HS-5 (cell line): ENCODE results near the gene CFAP97.
"Not testable (repeated sequence)": the region's sequence is repeated elsewhere in the genome, so short reads cannot be mapped to it uniquely, and the experiment has no call there.

Source experiments
- DNase-seq: peaks from one replicate; pipeline ENCODE4 v3.0.0-alpha.2; 2012; ENCODE audit warnings: low read depth

The CFAP97 gene

DNA sequence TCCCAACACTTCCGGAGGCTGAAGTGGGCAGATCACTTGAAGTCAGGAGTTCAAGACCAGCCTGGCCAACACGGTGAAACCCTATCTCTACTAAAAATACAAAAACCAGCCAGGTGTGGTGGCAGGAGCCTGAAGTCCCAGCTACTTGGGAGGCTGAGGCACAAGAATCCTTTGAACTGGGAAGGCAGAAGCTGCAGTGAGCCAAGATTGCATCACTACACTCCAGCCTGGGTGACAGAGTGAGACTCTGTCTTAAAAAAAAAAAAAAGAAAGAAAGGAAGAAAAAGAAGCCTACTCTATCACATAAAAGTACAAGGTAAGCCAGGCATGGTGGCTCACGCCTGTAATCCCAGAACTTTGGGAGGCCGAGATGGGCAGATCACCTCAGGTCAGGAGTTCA, 5.6 kb downstream of the CFAP97 start:
- not testable (repeated sequence) for DNase-seq

DNA sequence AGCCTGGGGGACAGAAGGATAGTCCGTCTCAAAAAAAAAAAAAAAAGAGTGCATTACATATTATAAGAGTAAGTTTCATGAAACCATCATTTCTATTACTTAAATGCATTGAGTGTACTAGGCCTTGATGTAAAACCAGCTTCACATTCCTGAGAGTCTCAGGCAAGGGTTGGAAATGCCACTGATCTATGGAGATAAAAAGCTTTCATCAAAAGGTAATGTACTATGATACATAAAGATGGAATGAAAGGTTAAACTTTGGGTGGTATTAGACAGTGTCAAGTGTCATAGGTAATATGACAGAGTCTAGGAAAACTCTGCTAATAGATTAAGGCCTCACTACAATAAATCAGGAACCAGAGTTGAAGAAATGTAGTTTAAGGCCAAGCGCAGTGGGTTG, 7.4 kb downstream of the CFAP97 start:
- DNase-seq: no peak

DNA sequence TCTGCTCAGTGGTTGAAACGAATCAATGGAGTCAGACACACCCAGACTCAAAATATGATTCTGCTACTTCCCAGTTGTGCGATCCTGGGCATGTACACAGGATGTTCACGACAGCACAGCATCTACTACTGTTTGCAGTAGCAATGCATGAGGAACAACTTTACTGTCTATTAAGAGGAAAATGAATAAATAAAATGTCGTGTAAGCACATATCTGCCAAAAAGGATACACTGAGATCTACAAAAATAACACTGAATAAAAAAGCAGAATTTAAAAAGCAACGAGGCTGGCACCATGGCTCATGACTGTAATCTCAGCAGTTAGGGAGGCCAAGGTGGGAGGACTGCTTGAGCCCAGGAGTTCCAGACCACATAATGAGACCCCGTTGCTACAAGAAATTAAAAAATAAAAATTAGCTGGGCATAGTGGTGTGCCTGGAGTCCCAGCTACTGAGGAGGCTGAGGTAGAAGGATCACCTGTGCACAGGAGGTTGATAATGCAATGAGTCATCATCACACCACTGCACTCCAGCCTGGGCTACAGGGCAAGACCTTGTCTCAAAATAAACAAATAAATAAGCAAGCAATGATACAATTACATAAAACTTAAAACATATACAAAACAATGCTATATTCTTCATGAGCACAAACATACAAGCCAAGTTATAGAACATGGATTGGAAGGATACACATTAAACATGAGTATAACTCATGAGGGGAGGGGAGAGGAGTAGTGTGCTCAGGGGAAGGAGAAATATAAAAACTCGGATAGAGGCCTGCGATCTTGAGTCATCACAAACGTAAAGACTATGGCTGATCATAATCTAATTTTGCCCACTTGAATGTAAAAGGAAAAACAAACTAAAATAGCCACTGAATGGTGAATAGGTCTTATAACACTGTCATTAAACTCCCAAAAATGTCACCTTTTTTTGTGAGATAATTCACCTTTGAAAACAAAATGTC, 8.6 kb downstream of the CFAP97 start:
- DNase-seq: no peak

DNA sequence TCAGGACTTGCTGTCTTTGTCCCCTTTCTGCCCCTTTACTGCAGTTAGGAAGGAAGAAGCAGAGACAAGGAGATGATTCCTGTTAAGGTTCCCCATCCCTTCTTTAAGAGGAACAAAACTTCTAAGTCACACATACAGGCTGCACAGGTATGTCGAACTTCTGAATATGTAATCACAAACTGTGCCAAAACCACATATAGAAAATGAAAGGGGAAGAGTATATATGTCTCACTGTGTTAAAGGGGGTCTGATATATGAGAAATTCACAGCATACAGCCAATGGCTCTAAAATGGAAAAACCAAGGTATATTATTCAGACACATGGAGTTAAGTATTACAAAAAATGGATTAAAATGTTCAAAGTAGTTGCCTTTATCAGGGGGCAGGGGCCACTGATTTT, 11.7 kb downstream of the CFAP97 start:
- DNase-seq: no peak

DNA sequence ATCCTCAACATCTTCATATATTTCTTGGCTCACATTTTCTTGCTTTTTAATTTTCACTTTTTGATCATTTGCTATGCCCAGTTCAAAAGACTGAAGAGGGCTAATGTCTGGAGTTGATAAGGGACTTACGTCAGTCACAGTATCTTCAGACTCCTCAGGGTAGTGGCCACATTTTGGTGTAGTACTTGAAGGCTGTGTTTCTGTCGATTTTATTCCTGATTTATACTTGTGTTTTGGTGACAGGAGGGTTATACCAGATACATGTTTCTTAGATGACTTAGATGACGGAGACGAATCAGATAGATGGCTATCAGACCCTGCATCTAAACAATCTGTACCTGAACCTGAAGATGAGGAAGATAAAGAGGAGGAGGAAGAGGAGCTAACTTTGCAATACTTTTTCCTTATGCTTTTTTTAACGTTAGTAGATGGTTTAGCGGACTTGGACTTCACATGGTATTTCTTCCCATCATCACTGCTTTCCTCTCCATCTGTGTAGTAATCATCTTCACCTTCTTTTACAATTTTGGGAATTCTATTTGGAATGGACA, 13.4 kb downstream of the CFAP97 start:
- no peak for DNase-seq

DNA sequence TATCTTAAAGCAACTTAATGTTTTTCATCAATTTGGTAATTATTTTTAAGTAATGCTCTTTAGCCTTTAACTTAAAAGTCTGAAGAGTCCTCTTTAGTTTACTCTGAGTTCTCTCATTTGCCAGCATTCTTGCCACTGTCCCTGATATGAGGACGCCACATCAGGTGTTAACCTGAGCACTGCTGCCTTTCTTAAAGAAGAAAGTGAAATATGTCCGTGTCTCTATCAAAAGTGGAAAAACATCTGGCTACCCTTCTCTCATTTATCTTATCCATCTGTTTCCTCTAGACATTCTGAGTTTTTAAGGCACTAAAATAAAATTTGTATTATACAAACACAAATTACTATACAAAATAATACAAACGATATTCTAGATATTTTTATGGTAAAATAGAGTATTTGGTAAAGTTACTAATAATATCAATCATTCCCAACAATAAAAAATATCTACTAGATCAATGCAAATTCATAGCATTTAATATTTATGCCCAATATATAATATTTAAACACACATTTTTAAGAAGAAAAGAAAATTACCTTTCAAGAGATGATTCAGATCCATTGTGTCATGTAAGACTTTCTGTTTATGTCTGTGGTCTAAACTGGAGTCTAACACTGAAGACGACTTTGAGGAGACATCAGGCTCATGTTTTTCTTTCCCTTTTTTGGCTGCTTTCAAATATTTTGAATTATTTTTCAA, 14.0 kb downstream of the CFAP97 start:
- DNase-seq: no peak

DNA sequence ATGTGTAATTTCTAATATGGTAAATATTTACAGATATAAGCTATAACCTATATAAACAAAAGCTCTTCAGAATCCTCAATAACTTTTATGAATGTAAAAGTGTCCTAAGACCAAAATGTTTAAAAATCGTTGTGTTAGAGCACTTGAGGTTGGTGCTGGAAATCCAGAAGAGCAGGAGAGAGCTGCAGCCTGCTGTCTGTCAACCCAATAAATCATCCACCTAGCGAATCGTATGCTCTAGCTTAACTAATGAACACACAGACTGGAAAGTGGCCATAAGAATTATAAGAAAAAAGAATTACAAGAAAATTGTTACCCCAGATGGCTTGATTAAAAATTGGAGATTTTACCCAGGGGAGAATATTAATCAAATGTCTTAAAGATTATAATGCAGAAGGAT, 17.0 kb downstream of the CFAP97 start:
- no peak for DNase-seq

DNA sequence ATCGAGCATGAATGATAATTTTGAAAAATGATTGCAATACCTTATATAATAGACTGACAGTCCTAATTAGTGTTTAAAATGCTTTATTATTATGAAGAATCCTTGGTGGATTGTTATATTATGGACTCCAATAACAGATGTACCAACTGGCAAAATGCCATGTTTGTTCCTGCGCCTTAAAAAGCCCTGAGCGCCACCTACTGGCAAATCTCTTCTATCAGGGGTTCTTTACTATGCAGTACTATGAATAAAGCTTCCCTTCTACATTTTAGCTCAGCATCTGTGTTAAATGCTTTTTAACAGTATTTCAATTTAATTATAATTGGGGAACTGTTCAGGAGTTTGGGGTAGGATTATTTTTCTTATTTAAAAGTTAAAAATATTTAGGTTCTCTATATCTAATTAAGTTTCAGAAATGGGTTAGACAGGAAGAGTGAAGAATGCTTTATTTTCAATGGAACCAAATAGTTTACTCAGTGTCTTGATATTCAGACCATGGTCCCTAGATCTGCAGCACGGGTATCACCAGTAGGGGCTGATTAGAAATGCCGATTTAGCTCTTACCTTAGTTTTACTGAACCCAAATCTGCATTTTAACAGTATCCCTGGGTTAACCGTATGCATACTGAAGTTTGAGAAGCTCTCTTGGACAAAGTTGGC, 20.0 kb downstream of the CFAP97 start:
- DNase-seq: peak; percentile 55

DNA sequence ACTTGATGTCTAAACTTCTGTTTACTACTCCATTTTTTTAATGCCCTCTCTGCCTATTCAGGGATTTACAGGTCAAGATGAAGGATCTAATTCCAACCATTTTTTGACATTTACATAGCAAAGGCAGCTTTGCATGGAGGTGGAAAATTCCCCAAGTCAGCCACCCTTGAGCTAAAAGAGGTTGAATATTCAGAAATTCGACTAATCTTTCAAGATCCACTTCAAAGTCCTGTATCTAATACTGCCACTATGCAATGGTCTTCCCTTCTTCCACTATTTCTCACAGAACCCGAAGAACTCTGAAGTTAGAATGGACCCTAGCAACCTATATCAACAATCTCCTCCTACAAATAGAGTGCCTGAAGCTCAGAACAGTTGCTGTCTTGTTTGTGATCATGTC, 21.6 kb downstream of the CFAP97 start:
- no peak for DNase-seq

DNA sequence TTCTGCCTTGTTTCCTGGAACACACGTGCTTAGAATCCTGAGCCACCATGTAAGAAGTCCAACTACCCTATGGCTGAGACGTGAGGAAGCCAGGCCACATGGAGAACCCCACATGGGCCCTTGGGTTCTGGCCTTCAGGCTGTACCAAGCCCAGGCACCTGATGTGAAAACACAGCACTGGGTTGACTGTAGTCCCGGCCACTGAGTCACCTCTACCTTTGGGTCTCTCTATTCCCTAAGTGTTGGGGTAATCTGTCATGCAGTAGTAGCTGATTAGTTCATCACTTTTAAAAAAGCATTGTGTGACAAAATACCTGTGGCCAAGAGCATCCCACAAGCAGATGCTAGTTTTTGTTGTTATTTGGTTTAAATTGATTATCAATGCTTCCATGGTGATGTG, 24.3 kb downstream of the CFAP97 start:
- DNase-seq: no peak

DNA sequence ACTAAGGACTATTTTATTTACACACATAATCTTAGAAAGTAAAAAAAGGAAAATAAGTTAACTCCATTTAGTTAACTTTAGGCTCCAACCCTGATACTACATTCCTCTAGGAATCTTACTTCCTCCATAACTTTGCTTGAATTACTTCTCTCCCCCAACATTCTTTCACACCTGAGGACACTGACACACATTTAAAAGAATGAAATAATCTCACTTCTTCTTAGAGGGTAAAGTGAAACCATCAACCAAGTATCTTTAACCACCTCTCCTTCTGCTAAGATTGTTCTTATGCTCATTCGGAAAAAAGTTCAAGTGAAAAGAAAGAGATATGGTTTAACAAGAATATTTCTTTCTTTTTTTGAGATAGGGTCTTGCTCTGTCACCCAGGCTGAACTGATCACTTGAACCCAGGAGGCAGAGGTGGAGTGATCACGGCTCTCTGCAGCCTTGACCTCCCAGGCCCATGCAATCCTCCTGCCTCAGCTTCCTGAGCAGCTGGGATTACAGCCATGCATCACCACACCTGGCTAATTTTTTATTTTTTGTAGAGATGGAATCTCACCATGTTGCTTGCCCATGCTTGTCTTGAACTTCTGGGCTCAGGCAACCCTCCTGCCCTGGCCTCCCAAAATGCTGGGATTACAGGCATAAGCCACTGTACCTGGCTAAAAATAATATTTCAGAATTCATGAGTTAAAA, 32.3 kb downstream of the CFAP97 start:
- DNase-seq: no peak

DNA sequence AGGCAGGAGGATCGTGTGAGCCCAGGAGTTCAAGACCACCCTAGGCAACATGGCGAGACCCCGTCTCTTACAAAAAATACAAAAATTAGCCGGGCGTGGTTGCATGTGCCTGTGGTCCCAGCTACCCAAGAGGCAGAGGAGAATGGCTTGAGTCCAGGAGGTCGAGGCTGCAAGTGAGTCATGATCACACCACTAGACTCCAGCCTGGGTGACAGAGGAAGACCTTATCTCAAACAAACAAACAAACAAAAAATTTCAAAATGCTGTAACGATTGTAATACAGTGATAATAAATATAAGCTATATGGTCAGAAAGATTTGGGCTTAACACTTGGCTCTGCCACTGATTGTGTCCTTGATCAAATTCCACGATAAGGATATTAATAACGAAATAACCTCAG, 36.6 kb downstream of the CFAP97 start:
- no peak for DNase-seq

DNA sequence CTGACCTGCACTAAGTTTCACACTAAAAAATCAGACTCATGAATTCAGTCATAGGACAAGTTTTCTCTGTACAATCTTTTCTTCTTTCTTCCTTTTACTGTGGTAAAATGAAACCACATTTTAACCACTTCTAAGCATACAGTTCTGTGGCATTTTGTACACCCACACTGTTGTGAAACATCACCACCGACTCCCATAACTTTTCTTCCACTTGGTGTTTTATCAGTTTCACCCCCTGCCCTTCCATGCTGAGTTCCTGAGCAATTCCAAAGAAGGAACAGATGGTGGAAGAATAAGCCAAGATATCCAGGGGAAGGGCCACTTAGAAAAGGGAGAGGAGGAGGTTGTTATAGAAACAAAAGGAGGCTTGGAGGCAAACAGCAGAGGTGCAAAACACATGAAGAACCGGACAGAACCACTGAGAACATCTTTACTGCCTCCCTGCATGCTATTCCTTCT, 38.2 kb downstream of the CFAP97 start:
- DNase-seq: no peak

DNA sequence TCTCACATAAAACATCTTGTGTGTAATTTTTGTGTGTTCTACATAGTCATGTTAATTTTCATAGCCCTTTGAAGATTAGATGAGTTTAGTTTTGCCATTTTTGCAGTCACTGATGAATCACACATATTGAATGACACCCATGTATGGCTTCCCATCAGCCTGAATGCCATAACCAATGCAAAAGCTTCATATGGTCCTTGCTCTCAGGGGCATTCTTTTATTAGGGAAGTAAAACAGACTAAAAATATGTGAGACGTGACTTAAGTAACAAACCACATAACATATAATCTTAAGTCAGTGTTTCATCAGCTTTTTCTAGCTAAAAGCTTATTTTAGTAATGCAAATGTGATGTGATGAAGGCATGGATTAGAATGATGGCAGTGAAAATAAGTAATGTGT, 52.5 kb downstream of the CFAP97 start:
- DNase-seq: no peak

DNA sequence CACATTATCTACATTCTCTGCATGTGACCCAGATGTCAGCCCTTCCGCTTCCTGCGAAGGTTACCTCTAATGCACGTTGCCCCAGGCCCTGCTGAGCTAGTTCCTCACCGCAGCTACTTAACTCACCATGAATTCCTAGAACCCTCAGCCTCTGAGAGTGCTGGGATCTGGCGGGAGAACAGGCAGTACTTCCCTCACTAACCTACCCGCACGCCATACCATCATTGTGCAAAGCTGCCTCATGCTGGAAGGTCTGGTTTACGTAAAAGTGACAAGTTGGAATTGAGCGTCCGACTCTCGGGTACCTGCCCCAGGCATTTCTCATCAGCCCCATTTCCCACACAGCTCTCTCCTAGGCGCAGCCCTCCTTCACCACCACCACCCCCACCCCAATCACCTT, 54.4 kb downstream of the CFAP97 start:
- no peak for DNase-seq

DNA sequence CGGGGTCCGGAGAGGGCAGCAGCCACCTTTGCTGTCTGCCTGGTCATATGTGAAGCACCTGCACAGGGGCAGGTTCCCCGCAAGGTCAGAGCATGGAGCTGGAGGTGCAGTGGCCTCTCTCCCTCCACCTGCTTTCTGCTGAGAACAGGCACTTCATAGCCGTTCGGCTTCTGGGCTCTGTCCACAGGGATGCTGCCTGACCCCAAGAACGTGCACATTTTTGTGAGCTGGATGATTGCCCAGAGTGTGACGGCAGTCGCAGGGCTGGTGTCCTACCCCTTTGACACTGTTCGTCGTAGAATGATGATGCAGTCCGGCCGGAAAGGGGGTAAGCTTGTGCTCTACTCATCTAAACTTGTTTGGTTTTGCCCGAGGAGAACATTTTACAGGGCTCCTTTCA, 58.2 kb downstream of the CFAP97 start:
- no peak for DNase-seq

DNA sequence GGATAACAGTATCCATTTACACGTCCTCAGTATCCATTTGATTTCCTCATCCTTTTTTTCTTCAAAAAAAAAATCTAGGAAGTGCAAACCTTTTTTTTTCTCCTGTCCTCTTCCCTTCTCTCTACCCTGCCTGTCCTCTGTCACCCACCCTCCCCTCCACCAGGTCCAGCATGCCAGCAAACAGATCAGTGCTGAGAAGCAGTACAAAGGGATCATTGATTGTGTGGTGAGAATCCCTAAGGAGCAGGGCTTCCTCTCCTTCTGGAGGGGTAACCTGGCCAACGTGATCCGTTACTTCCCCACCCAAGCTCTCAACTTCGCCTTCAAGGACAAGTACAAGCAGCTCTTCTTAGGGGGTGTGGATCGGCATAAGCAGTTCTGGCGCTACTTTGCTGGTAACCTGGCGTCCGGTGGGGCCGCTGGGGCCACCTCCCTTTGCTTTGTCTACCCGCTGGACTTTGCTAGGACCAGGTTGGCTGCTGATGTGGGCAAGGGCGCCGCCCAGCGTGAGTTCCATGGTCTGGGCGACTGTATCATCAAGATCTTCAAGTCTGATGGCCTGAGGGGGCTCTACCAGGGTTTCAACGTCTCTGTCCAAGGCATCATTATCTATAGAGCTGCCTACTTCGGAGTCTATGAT, 59.1 kb downstream of the CFAP97 start:
- DNase-seq: no peak

DNA sequence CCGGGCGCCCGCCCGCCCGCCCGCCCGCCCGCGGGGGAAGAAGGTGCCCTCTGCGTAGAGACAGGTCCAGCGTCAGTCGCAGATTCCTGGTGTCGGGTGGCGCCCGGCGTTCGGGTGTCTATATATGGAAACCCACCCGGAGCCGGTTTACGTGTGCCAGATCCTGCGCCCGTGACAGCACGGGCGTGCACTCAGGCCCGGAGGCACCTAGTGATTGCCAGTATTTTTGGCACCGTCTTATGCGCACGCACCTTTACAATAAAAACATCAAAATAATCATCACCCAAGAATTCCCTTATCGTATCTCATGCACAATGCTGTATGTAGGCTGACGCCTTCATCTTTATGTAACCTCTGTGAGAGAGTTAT, 60.2 kb downstream of the CFAP97 start:
- no peak for DNase-seq

DNA sequence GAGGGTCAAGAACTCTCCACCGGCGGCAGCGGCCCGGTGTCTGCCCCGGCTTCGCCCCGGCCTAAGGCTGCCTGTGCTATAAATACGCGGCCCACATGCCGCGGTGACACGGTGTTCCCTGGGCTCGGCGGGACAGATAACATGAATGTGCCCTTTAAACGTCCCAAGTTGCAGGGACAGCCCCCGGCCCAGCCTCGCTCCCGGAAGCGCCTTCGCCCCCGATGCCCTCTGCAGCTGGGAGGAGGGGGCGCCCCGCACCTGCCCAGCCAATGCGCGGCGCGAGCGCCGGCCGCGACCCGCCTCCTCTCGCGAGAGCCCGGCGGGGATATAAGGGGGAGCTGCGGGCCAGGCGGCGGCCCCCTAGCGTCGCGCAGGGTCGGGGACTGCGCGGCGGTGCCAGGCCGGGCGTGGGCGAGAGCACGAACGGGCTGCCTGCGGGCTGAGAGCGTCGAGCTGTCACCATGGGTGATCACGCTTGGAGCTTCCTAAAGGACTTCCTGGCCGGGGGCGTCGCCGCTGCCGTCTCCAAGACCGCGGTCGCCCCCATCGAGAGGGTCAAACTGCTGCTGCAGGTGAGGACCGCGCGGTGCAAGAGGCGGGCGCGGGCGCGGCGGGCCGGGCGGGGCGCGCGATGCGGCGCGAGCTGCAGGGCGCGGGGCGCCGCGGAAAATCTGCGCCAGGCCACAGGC, 60.7 kb downstream of the CFAP97 start, which contains the start of gene SLC25A4:
Gene SLC25A4, plus strand, starts transcription at position 355 of the 689 bp plus-strand sequence. Its CDS starts 107 bp downstream, at position 462.
- no peak for DNase-seq

DNA sequence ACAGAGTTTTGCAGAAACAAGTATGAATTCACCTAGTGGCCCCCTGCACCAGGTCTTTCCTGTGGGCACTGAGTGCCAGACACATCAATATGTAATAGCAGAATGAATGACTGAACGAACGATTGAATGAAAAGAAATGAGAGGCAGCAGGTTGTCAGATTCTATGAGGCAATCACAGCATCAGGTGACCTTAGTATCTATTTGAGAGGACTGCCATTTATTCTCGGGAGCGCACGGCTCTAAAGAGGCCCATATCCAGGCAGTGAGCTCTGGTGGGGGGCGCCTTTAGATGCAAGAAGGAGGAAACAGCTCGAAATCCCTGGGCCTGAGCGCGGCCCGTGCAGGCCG, 61.3 kb downstream of the CFAP97 start:
- no peak for DNase-seq

DNA sequence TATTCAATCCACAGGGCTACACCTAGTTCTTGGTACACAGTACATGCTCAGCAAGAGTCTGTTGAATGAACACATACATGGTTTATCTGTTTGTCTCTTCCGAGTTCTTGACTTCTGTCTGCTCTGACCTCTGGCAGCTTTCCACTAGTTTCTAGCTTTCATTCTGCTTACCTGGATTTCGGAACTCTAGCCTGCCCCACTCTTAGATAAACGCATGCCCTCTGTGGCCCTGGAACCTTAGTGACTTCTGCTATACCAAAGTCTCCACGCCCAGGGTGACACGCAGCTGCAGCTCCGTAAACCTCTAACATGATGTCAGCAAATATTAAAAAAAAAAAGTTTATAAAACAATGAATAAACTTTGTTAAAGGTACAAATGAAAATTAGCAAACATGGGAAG, 62.0 kb downstream of the CFAP97 start:
- DNase-seq: no peak
